K562 (cell line): Measurements from ENCODE around the gene PTAFR. TPM values are rescaled to one million over a fixed set of nuclear protein-coding genes. Genes with fewer than 3 reads are reported as not detected.

Experiments used
- ATAC-seq: fragments of 200-7000 bp; cut with Tn5 transposase; 3 replicates; pipeline ENCODE4 v1.9.1; 2020; ENCODE audit warnings: moderate library complexity
- BruUV-seq: library from RNA; stranded (reverse); fragments of 400-500 nt; replicated peaks from 2 replicates; lab custom pipeline; 2021; lab: Mats Ljungman, UMichigan
- CTCF ChIA-PET: fragments of 300-600 bp; formaldehyde crosslinking; extraction: SDS; loops from one replicate; lab custom pipeline; 2021; ENCODE audit warnings: low intra/inter-chr PET ratio; lab: Yijun Ruan, JAX
- POLR2A ChIA-PET: fragments of 300-600, 350-650 bp; sonication (Branson Sonifier 250); formaldehyde crosslinking; extraction: SDS; loops from one replicate; lab custom pipeline; 2021; ENCODE audit warnings: antibody characterized with exemption, inconsistent platforms; lab: Yijun Ruan, JAX
- DNase-seq, 4 experiments: peaks; one replicate each; pipeline versions ENCODE4 v3.0.0 to v3.0.0-alpha.2; 2011 to 2018; ENCODE audit warnings: low spot score in 3 of 4, mixed read lengths in 3 of 4; ENCODE audit errors: extremely low read depth in 1 of 4
- FAIRE-seq: peaks from 2 replicates; lab custom pipeline; 2011; peaks lifted over from hg19 to GRCh38; lab: Jason Lieb, UNC
- H2AFZ ChIP-seq: 2 replicates; pipeline ENCODE4 v1.6.0; 2011; ENCODE audit warnings: low read depth, low read length, control low read depth, inconsistent platforms
- H3K27ac ChIP-seq: fragments of 200-600 bp; 3 replicates; pipeline ENCODE4 v1.8.0; 2011; ENCODE audit warnings: low read depth, mild to moderate bottlenecking, control low read depth, inconsistent platforms, low read length, moderate library complexity, mixed read lengths; ENCODE audit errors: extremely low read depth
- H3K27me3 ChIP-seq, 2 experiments: fragments of 300-600 bp in 1 of 2; 2 replicates in 1 of 2; 3 replicates in 1 of 2; pipeline versions ENCODE4 v1.6.0 to v1.8.0; 2011; ENCODE audit warnings: inconsistent platforms in 2 of 2, low read length in 2 of 2, mild to moderate bottlenecking in 1 of 2, mixed read lengths in 1 of 2, moderate library complexity in 1 of 2; ENCODE audit not compliant: control insufficient read depth in 2 of 2, insufficient read depth in 2 of 2
- H3K36me3 ChIP-seq: fragments of 300-600 bp; 3 replicates; pipeline ENCODE4 v1.8.0; 2011; ENCODE audit warnings: mild to moderate bottlenecking, low read length, inconsistent platforms; ENCODE audit not compliant: control insufficient read depth, insufficient read depth
- H3K4me1 ChIP-seq, 2 experiments: fragments of 200-600 bp in 1 of 2; replicated peaks in 1 of 2; 2 replicates in 1 of 2; 3 replicates in 1 of 2; pipeline versions ENCODE4 v1.5.1 to v1.8.0; 2011; ENCODE audit warnings: inconsistent platforms in 2 of 2, low read length in 2 of 2, mild to moderate bottlenecking in 1 of 2, mixed read lengths in 1 of 2, moderate library complexity in 1 of 2; ENCODE audit not compliant: control insufficient read depth in 2 of 2, insufficient read depth in 2 of 2
- H3K4me2 ChIP-seq: 2 replicates; pipeline ENCODE4 v1.6.1; 2011; ENCODE audit warnings: low read length, control low read depth, inconsistent platforms, mixed read lengths; ENCODE audit not compliant: insufficient read depth
- H3K4me3 ChIP-seq: fragments of 200-600 bp; sonication (generic), shearing (Covaris generic); 2 replicates; pipeline ENCODE4 v1.5.1; 2016; ENCODE audit warnings: control low read depth, inconsistent platforms
- H3K79me2 ChIP-seq: fragments of 200-600 bp; 3 replicates; pipeline ENCODE4 v1.8.0; 2011; ENCODE audit warnings: low read length, inconsistent platforms; ENCODE audit not compliant: control insufficient read depth, insufficient read depth
- H3K9ac ChIP-seq, 2 experiments: 2 replicates each; pipeline versions ENCODE4 v1.6.0 to v1.6.1; 2011; ENCODE audit warnings: low read depth in 2 of 2, low read length in 2 of 2, control low read depth in 1 of 2, inconsistent platforms in 1 of 2, mild to moderate bottlenecking in 1 of 2, mixed read lengths in 1 of 2; ENCODE audit not compliant: insufficient read depth in 1 of 2
- H3K9me1 ChIP-seq: one replicate; pipeline ENCODE4 v1.6.0; 2011; ENCODE audit warnings: inconsistent platforms, mild to moderate bottlenecking, low read length, moderate library complexity; ENCODE audit not compliant: control insufficient read depth, insufficient read depth
- H3K9me3 ChIP-seq: replicated peaks from 2 replicates; pipeline ENCODE4 v1.5.1; 2011; ENCODE audit warnings: low read depth, low read length, inconsistent platforms; ENCODE audit not compliant: control insufficient read depth, insufficient read depth
- H4K20me1 ChIP-seq: replicated peaks from 2 replicates; pipeline ENCODE4 v1.6.1; 2011; ENCODE audit warnings: low read length, inconsistent platforms, mixed read lengths; ENCODE audit not compliant: control insufficient read depth, insufficient read depth
- CBX8 ChIP-seq: fragments of 200-600 bp; sonication (generic); IDR thresholded peaks from 2 replicates; pipeline ENCODE4 v1.6.1; 2012; ENCODE audit warnings: borderline replicate concordance, mixed run types, low read depth, mild to moderate bottlenecking, moderate library complexity, mixed read lengths, low read length, control low read depth, inconsistent platforms; ENCODE audit not compliant: poor library complexity, severe bottlenecking; ENCODE audit errors: extremely low read depth
- JUND ChIP-seq, 2 experiments: IDR thresholded peaks; 2 replicates in 1 of 2; 3 replicates in 1 of 2; pipeline ENCODE4 v1.6.1; 2011; ENCODE audit warnings: borderline replicate concordance in 2 of 2, low read depth in 2 of 2, low read length in 2 of 2, improper control_type of control experiment in 1 of 2, missing biosample characterization in 1 of 2, missing genetic modification characterization in 1 of 2, missing genetic modification reagents in 1 of 2
- KHSRP ChIP-seq: fragments of 450-650 bp; IDR thresholded peaks from 2 replicates; pipeline ENCODE4 v1.6.1; 2017
- KLF13 ChIP-seq: fragments of 450-650 bp; IDR thresholded peaks from 2 replicates; pipeline ENCODE4 v1.6.1; 2016; ENCODE audit warnings: missing genetic modification characterization, low read depth, mild to moderate bottlenecking, missing compliant biosample characterization, moderate library complexity, borderline replicate concordance
- MNT ChIP-seq, 2 experiments: fragments of 450-650 bp; conservative IDR thresholded peaks; 2 replicates each; pipeline ENCODE4 v1.6.1; 2017; ENCODE audit warnings: mild to moderate bottlenecking in 2 of 2, moderate library complexity in 2 of 2
- MTA1 ChIP-seq: fragments of 450-650 bp; IDR thresholded peaks from 2 replicates; pipeline ENCODE4 v1.6.1; 2017; ENCODE audit warnings: borderline replicate concordance
- NKRF ChIP-seq: fragments of 450-650 bp; IDR thresholded peaks from 2 replicates; pipeline ENCODE4 v1.6.1; 2016; ENCODE audit warnings: borderline replicate concordance
- PRPF4 ChIP-seq: fragments of 200-400 bp; formaldehyde crosslinking; IDR thresholded peaks from one replicate; pipeline ENCODE4 v1.6.1; 2017; ENCODE audit warnings: low read length, low read depth, mild to moderate bottlenecking; ENCODE audit not compliant: insufficient read depth, poor library complexity, severe bottlenecking
- ZBTB1 ChIP-seq: sonication (generic); formaldehyde crosslinking; IDR thresholded peaks from 2 replicates; pipeline ENCODE4 v1.8.1; 2023; ENCODE audit warnings: missing genetic modification reagents, low read depth, mild to moderate bottlenecking, borderline replicate concordance
- ZNF324 ChIP-seq: fragments of 250-450 bp; sonication (Bioruptor Pico); IDR thresholded peaks from 2 replicates; pipeline ENCODE4 v1.4.0; 2020; ENCODE audit warnings: mild to moderate bottlenecking
- ZNF444 ChIP-seq: fragments of 250-450 bp; sonication (Bioruptor Pico); IDR thresholded peaks from 2 replicates; pipeline ENCODE4 v1.4.0; 2020; ENCODE audit warnings: mild to moderate bottlenecking, moderate library complexity
- ZNF551 ChIP-seq: fragments of 250-450 bp; sonication (Bioruptor Pico); IDR thresholded peaks from 2 replicates; pipeline ENCODE4 v1.5.0; 2021; ENCODE audit warnings: mild to moderate bottlenecking, moderate library complexity
- WGBS: fragments of 100-300 bp; shearing (Covaris generic); methylation state at CpG from one replicate; pipeline ENCODE4 v1.1.6; 2016; ENCODE audit warnings: low coverage, mixed read lengths; ENCODE audit not compliant: insufficient coverage; ENCODE audit errors: missing lambda C conversion rate; 5-methylcytosine and 5-hydroxymethylcytosine counted together
- in situ Hi-C: fragments of 300-500 bp; cut with MboI; formaldehyde crosslinking; loops from 4 replicates; pipeline ENCODE4 v1.15.0; 2018; ENCODE audit warnings: inconsistent platforms, mixed read lengths
- intact Hi-C: fragments of 100-400 bp; cut with micrococcal nuclease; formaldehyde crosslinking; loops from 2 replicates; pipeline ENCODE4 v1.14.2; 2022
- polyA plus RNA-seq, 8 experiments: library from polyadenylated mRNA; depleted of rRNA in 4 of 8; stranded (reverse) in 5 of 8; unstranded in 3 of 8; fragments of >200 nt; fragmentation: Nextera tagmentation in 2 of 8; fragmentation: Illumina TruSeq in 1 of 8; extraction: Ambion mirVana in 2 of 8; extraction: Trizol in 1 of 8; gene quantifications; 2 replicates each; pipeline versions ENCODE4 v1.2.1 to v1.2.3, GENCODE V29; 2011 to 2014; ENCODE audit warnings: inconsistent platforms in 1 of 8, missing spikeins in 1 of 8
- total RNA-seq, 7 experiments: library from RNA; depleted of rRNA in 6 of 7; stranded (reverse); fragments of >200 nt in 6 of 7; fragmentation: Illumina TruSeq in 2 of 7; extraction: Trizol in 2 of 7; gene quantifications; 2 replicates each; pipeline versions ENCODE4 v1.2.1 to v1.2.3, GENCODE V29; 2011 to 2021; ENCODE audit warnings: low replicate concordance in 1 of 7

The PTAFR gene
- total and polyA plus RNA-seq, 9 of the 15 experiments (the other 6 are each of a cell fraction or from before 2014, with no cell fraction given), result 0.15 to 0.55 (median 0.40) TPM; not detected in 1

GRCh38 chr1:28159680-28160079 lies 16.8 kb downstream of the PTAFR start:
- no peak for ATAC-seq
- H4K20me1 ChIP-seq, result no peaks in the 10 kb centered on the region
- no peak for DNase-seq
- H3K4me1 ChIP-seq, result peaks cover 10 to 13% of the 10 kb centered on the region in 2 experiments; a peak in 4 of 5 replicates
- in situ Hi-C loops (no loop called here), intact Hi-C loops (no loop called here)
- no TSS peak for BruUV-seq
- no peak overlapping the region for H2AFZ ChIP-seq
- H3K9me1 ChIP-seq, result no peaks in the 10 kb centered on the region
- H3K9ac ChIP-seq, result no peak overlapping the region; a peak in 1 of 4 replicates
- no peak overlapping the region for H3K4me2 ChIP-seq
- TF ChIP-seq KHSRP, result no peak
- TF ChIP-seq MTA1, result no peak
- no peak for TF ChIP-seq JUND (IDR thresholded peaks at IDR 0.05; ENCODE audit: borderline replicate concordance, low read depth, low read length)
- no peak for TF ChIP-seq JUND (tag; IDR thresholded peaks at IDR 0.05; ENCODE audit: borderline replicate concordance, low read depth, low read length)
- TF ChIP-seq ZNF324, result no peak
- TF ChIP-seq ZBTB1, result no peak
- no peak for TF ChIP-seq NKRF
- TF ChIP-seq MNT (conservative IDR thresholded peaks at IDR 0.05), result no peak
- TF ChIP-seq ZNF551 (CRISPR knock-in tag), result no peak
- no peak for TF ChIP-seq CBX8
- no peak for TF ChIP-seq PRPF4
- no peak for TF ChIP-seq KLF13 (tag)
- no peak for TF ChIP-seq ZNF444
- H3K36me3 ChIP-seq, result no peaks in the 10 kb centered on the region
- H3K27ac ChIP-seq, result no peak overlapping the region
- no peak for FAIRE-seq
- POLR2A ChIA-PET, result interaction anchor here (1.7 kb wide), 1 partner anchor 10 kb away, joined by 7 read pairs; no protein-coding TSS in a partner anchor
- WGBS, result 69% methylated on average over 7 of the region's 7 CpGs
- H3K4me3 ChIP-seq, result no peak overlapping the region
- H3K27me3 ChIP-seq, result no peaks in the 10 kb centered on the region
- H3K9me3 ChIP-seq, result no peaks in the 10 kb centered on the region
- CTCF ChIA-PET, result no interaction called here
- no peaks in the 10 kb centered on the region for H3K79me2 ChIP-seq
